ENCODE data around the gene TBCB. TPM values are rescaled to one million over a fixed set of nuclear protein-coding genes. Genes with fewer than 3 reads are reported as not detected.

Gene TBCB
- polyA plus RNA-seq, 2 of the 4 experiments (the other 2 are of a cell fraction): 395 to 397 TPM

DNA sequence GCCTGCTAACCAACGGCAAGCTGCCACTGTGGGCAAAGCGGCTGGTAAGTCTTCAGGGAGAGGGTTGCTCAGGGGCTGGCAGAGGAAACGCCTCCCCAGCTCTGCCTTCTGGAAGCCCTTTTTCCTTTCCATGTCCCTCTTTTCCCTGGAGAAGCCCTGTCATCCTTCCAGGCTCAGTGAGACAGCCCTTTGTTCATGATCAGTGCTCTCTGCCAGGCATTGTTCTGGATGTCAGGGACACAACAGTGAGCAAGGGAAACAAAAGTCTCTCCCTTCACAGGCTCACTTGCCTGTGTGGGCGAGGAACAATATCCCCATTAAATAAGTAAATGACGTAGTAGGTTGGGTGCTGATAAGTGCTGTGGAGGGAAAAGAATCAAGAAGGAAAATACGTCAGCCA is 18.2 kb upstream of the TBCB start (continued):
- no peak for TF ChIP-seq MAZ (IDR thresholded peaks at IDR 0.05; ENCODE audit: borderline replicate concordance, low read depth, low read length)

DNA sequence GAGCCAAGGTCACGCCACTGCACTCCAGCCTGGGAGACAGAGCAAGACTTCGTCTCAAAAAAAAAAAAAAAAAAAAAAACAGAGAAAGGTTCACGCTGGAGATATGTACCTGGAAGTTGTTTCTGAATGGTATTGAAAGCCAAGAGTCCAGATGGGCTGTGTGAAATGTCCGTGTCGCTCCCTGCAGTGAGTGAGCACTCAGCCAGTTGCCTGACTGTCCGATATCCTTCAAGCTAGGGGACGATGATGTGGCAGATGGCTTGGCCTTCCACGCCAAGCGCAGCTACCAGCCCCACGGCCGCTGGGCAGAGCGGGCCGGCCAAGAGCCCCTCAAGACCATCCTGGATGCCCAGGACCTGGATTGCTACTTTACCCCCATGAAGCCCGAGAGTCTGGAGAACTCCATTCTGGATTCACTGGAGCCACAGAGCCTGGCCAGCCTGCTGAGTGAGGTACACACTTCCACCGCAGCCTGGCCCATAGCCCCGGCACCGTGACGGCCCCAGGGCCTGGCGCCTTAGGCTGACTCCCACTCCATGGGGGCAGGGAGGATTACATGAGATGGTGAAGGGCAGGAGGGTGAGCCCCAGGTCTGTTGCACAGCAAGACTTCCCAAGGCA is 16.0 kb upstream of the TBCB start:
- no peak for FAIRE-seq
- POLR2A ChIA-PET: interaction anchor here (0.7 to 1.8 kb wide), 6 partner anchors 9 to 1994 kb away, joined by 3 to 6 read pairs (median 4); partner anchors contain the start of genes POLR2I and TBCB
- no peak for TF ChIP-seq EHMT2 (IDR thresholded peaks at IDR 0.05; ENCODE audit: low read depth)
- no peak for TF ChIP-seq JUNB (IDR thresholded peaks at IDR 0.05)
- TF ChIP-seq JUN (IDR thresholded peaks at IDR 0.05): no peak
- TF ChIP-seq ESRRA (IDR thresholded peaks at IDR 0.05; ENCODE audit: borderline replicate concordance, low read length): no peak
- no peak for TF ChIP-seq FOSL2 (IDR thresholded peaks at IDR 0.05)
- TF ChIP-seq FOSL2 (CRISPR knock-in tag; IDR thresholded peaks at IDR 0.05): no peak
- TF ChIP-seq, protein P1, sequence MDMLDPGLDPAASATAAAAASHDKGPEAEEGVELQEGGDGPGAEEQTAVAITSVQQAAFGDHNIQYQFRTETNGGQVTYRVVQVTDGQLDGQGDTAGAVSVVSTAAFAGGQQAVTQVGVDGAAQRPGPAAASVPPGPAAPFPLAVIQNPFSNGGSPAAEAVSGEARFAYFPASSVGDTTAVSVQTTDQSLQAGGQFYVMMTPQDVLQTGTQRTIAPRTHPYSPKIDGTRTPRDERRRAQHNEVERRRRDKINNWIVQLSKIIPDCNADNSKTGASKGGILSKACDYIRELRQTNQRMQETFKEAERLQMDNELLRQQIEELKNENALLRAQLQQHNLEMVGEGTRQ (IDR thresholded peaks at IDR 0.05): no peak
- TF ChIP-seq MAFK (IDR thresholded peaks at IDR 0.05; ENCODE audit: partially characterized antibody): no peak
- TF ChIP-seq, protein P2, sequence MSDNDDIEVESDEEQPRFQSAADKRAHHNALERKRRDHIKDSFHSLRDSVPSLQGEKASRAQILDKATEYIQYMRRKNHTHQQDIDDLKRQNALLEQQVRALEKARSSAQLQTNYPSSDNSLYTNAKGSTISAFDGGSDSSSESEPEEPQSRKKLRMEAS (IDR thresholded peaks at IDR 0.05): no peak
- TF ChIP-seq, protein P3, sequence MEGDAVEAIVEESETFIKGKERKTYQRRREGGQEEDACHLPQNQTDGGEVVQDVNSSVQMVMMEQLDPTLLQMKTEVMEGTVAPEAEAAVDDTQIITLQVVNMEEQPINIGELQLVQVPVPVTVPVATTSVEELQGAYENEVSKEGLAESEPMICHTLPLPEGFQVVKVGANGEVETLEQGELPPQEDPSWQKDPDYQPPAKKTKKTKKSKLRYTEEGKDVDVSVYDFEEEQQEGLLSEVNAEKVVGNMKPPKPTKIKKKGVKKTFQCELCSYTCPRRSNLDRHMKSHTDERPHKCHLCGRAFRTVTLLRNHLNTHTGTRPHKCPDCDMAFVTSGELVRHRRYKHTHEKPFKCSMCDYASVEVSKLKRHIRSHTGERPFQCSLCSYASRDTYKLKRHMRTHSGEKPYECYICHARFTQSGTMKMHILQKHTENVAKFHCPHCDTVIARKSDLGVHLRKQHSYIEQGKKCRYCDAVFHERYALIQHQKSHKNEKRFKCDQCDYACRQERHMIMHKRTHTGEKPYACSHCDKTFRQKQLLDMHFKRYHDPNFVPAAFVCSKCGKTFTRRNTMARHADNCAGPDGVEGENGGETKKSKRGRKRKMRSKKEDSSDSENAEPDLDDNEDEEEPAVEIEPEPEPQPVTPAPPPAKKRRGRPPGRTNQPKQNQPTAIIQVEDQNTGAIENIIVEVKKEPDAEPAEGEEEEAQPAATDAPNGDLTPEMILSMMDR (IDR thresholded peaks at IDR 0.05): no peak
- no peak for TF ChIP-seq EP300 (IDR thresholded peaks at IDR 0.05)
- TF ChIP-seq, protein P4, sequence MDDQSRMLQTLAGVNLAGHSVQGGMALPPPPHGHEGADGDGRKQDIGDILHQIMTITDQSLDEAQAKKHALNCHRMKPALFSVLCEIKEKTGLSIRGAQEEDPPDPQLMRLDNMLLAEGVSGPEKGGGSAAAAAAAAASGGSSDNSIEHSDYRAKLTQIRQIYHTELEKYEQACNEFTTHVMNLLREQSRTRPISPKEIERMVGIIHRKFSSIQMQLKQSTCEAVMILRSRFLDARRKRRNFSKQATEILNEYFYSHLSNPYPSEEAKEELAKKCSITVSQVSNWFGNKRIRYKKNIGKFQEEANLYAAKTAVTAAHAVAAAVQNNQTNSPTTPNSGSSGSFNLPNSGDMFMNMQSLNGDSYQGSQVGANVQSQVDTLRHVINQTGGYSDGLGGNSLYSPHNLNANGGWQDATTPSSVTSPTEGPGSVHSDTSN (IDR thresholded peaks at IDR 0.05): no peak
- no peak for TF ChIP-seq RAD21 (conservative IDR thresholded peaks at IDR 0.05 in 1 of 2, IDR thresholded peaks at IDR 0.05 in 1 of 2)

DNA sequence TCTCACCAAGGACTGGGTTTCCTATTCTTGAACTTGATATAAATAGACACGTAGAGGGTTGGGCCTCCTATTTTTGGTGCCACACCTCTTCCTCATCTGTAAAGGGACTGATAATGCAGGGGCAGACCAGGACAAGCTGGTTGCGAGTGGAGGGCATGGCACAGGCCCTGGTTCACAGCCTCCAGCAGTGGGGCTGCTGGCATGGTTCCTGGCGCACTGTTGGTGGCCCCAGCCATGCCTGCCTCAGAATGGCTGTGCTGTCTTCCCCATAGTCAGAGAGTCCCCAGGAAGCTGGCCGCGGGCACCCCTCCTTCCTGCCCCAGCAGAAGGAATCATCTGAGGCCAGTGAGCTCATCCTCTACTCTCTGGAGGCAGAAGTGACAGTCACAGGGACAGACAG is 14.8 kb upstream of the TBCB start:
- TF ChIP-seq, protein P5, sequence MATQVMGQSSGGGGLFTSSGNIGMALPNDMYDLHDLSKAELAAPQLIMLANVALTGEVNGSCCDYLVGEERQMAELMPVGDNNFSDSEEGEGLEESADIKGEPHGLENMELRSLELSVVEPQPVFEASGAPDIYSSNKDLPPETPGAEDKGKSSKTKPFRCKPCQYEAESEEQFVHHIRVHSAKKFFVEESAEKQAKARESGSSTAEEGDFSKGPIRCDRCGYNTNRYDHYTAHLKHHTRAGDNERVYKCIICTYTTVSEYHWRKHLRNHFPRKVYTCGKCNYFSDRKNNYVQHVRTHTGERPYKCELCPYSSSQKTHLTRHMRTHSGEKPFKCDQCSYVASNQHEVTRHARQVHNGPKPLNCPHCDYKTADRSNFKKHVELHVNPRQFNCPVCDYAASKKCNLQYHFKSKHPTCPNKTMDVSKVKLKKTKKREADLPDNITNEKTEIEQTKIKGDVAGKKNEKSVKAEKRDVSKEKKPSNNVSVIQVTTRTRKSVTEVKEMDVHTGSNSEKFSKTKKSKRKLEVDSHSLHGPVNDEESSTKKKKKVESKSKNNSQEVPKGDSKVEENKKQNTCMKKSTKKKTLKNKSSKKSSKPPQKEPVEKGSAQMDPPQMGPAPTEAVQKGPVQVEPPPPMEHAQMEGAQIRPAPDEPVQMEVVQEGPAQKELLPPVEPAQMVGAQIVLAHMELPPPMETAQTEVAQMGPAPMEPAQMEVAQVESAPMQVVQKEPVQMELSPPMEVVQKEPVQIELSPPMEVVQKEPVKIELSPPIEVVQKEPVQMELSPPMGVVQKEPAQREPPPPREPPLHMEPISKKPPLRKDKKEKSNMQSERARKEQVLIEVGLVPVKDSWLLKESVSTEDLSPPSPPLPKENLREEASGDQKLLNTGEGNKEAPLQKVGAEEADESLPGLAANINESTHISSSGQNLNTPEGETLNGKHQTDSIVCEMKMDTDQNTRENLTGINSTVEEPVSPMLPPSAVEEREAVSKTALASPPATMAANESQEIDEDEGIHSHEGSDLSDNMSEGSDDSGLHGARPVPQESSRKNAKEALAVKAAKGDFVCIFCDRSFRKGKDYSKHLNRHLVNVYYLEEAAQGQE (IDR thresholded peaks at IDR 0.05): no peak
- 0 out of 2 replicates have a peak, but pooled peaks have one; percentile 17 for TF ChIP-seq POLR2A (IDR thresholded peaks at IDR 0.05; ENCODE audit: low read length)
- Histone ChIP-seq H3K4me2 (no peak overlapping the region), H3K4me1 (peaks cover 5% of the 10 kb centered on the region; the same call in 2 of the 3 replicates), H3K27ac (no peak overlapping the region), H3K4me3 (no peak overlapping the region), H3K9me3 (no peaks in the 10 kb centered on the region)
- 99% methylated on average over 5 of the region's 5 CpGs for WGBS (ENCODE audit: missing lambda C conversion rate)
- ChIA-PET CTCF (interaction anchor here (1.5 to 15.7 kb wide), 5 partner anchors 9 to 43 kb away, joined by 3 to 157 read pairs (median 33); partner anchors contain the start of genes OVOL3, POLR2I, TBCB and THAP8), POLR2A (interaction anchor here (0.6 to 1.1 kb wide), 3 partner anchors 14 to 128 kb away, joined by 3 to 4 read pairs (median 4); partner anchors contain the start of gene POLR2I)
- no peak for ATAC-seq
- no peak for DNase-seq (ENCODE audit: low read depth in 1 of 2, low spot score in 1 of 2)
- no peak for FAIRE-seq

More for the DNA sequence above, 16.0 kb upstream of the TBCB start:
- Histone ChIP-seq H3K27ac (no peak overlapping the region), H3K4me1 (peaks cover 5% of the 10 kb centered on the region; the same call in 2 of the 3 replicates), H3K9me3 (no peaks in the 10 kb centered on the region), H3K4me2 (no peak overlapping the region), H3K4me3 (no peak overlapping the region)
- 86% methylated on average over 19 of the region's 19 CpGs for WGBS (ENCODE audit: missing lambda C conversion rate)
- CTCF ChIA-PET: interaction anchor here (0.7 to 15.7 kb wide), 6 partner anchors 10 to 70 kb away, joined by 3 to 157 read pairs (median 6); partner anchors contain the start of genes OVOL3, POLR2I, TBCB and THAP8
- no peak for ATAC-seq
- DNase-seq (ENCODE audit: low read depth in 1 of 2, low spot score in 1 of 2): no peak

Data from A549 (cell line).